Body of pancreas (tissue), 4 donors: ENCODE results near the gene HELZ2. TPM values are rescaled to one million over a fixed set of nuclear protein-coding genes. Genes with fewer than 3 reads are reported as not detected.

Experiments
- ATAC-seq: fragments of 150-250 bp; one replicate; pipeline ENCODE4 v1.9.1; 2016
- DNase-seq, 4 donors: peaks; one replicate each; pipeline ENCODE4 v3.0.0-alpha.2; 2019
- H3K27ac ChIP-seq, 4 donors: fragments of 200-600 bp; sonication (generic); 1 replicate in 3 of 4; 2 replicates in 1 of 4; pipeline versions ENCODE4 v1.5.1 to v1.6.1; 2016 to 2019; ENCODE audit warnings: mild to moderate bottlenecking in 1 of 4, mixed read lengths in 1 of 4, moderate library complexity in 1 of 4
- H3K27me3 ChIP-seq, 2 donors: fragments of 200-600 bp; sonication (generic); one replicate each; pipeline ENCODE4 v1.6.0; 2016; ENCODE audit warnings: mild to moderate bottlenecking in 1 of 2
- H3K36me3 ChIP-seq, 2 donors: fragments of 200-600 bp; sonication (generic); replicated peaks in 1 of 2; 2 replicates each; pipeline ENCODE4 v1.5.1; 2016; ENCODE audit warnings: low read depth in 2 of 2; ENCODE audit not compliant: insufficient read depth in 1 of 2
- H3K4me1 ChIP-seq: fragments of 200-600 bp; sonication (generic); one replicate; pipeline ENCODE4 v1.6.0; 2016
- H3K4me3 ChIP-seq, 2 donors: fragments of 200-600 bp; sonication (generic); 1 replicate in 1 of 2; 2 replicates in 1 of 2; pipeline ENCODE4 v1.5.1; 2016 to 2019
- H3K9me3 ChIP-seq, 3 donors: fragments of 200-600 bp; sonication (generic); 1 replicate in 2 of 3; 2 replicates in 1 of 3; pipeline ENCODE4 v1.5.1; 2016
- POLR2A ChIP-seq, 3 donors: fragments of 450-650 bp; IDR thresholded peaks; one replicate each; pipeline ENCODE4 v1.6.1; 2016; ENCODE audit warnings: antibody characterized with exemption in 3 of 3, mild to moderate bottlenecking in 2 of 3
- WGBS, 2 donors: methylation state at CpG; one replicate each; pipeline ENCODE4 v1.1.5; 2017; 5-methylcytosine and 5-hydroxymethylcytosine counted together
- intact Hi-C: fragments of 100-400 bp; cut with DNase I; formaldehyde crosslinking; loops from one replicate; pipeline ENCODE4 v1.15.1; 2023
- total RNA-seq, 2 donors: library from RNA; depleted of rRNA; stranded (reverse); fragments of >200 nt; gene quantifications; one replicate each; pipeline ENCODE4 v1.1.0, GENCODE V29; 2016
- TF ChIP-seq, protein P1 (sequence below), 7 experiments: fragments of 450-650 bp in 4 of 7; fragments of 200-600 bp in 3 of 7; sonication (generic) in 3 of 7; IDR thresholded peaks; one replicate each; pipeline ENCODE4 v1.5.1; 2016 to 2019; ENCODE audit warnings: antibody characterized with exemption in 7 of 7

The HELZ2 gene, protein sequence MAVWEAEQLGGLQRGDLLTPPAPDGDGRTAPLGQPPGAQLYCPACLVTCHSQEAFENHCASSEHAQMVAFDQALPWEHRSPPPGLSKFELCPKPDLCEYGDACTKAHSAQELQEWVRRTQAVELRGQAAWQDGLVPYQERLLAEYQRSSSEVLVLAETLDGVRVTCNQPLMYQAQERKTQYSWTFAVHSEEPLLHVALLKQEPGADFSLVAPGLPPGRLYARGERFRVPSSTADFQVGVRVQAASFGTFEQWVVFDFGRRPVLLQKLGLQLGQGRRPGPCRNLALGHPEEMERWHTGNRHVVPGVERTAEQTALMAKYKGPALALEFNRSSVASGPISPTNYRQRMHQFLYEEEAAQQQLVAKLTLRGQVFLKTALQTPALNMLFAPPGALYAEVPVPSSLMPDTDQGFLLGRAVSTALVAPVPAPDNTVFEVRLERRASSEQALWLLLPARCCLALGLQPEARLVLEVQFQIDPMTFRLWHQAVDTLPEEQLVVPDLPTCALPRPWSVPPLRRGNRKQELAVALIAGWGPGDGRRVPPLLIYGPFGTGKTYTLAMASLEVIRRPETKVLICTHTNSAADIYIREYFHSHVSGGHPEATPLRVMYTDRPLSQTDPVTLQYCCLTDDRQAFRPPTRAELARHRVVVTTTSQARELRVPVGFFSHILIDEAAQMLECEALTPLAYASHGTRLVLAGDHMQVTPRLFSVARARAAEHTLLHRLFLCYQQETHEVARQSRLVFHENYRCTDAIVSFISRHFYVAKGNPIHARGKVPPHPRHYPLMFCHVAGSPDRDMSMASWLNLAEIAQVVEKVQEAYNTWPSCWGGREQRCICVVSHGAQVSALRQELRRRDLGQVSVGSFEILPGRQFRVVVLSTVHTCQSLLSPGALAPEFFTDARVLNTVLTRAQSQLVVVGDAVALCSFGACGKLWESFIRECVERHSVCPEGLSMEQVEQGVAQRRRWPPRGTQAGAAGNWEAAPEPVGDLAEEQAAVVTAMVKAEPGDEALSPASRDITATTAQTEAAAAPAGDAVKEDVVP (N-terminal part only)
- total RNA-seq: 10 to 100 TPM; 20.8 to 33.3 TPM

DNA sequence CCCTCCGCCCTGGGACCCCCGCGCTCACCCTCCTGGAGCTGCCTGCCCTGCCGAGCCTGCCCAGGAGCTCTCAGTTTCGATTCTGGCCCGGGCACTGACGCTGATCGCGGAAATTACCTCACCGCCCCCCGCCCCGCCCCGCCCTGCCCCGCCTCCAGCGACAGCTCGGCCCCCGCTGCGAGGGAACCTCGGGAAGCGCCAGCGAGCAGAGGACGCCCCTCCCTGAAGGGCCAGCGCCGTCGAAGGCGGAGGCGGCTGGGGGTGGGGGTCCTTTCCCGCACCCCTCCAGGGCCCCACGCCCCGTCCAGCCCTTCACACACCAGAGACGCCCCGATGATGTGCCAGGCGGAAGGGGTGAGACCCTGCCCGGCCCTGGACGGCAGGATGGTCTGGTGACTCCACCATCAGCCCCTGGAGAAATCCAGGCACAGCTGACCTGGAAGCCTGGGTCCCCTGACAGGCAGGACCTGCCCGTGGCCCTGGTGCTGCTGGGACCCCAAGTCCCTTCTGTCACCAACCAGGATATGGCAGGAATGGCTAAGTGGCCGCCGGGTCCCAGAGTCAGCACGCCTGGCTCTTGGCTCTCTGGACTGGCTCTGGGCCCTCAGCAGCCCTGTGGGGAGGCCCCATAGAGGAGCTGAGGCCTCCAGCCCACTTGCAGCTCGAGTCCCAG is at the start of gene HELZ2:
Gene HELZ2 (minus strand): TSS at position 84 of the 673 bp plus-strand sequence. CDS start 1,854 bp downstream, outside the sequence.
- Histone ChIP-seq H3K27ac (peak within 1 kb of the TSS; percentile 48 to 73 (median 67)), H3K4me3 (peak within 1 kb of the TSS; percentile 41 to 52), H3K9me3 (no peaks in the 10 kb centered on the region), H3K4me1 (peaks cover 20% of the 10 kb centered on the region), H3K36me3 (no peaks in the 10 kb centered on the region), H3K27me3 (no peaks in the 10 kb centered on the region)
- DNase-seq (peak; percentile 80 to 86 (median 85)), ATAC-seq (peak; percentile 94)
- intact Hi-C loops: no loop called here
- 9% methylated on average over 29 of the region's 40 CpGs; no CpG with 5 or more reads in 1 of the 2 donors for WGBS, 2 donors
- TF ChIP-seq POLR2A (IDR thresholded peaks at IDR 0.05): peak in 2 of 3 donors; percentile 39 to 44
- TF ChIP-seq, protein P1, sequence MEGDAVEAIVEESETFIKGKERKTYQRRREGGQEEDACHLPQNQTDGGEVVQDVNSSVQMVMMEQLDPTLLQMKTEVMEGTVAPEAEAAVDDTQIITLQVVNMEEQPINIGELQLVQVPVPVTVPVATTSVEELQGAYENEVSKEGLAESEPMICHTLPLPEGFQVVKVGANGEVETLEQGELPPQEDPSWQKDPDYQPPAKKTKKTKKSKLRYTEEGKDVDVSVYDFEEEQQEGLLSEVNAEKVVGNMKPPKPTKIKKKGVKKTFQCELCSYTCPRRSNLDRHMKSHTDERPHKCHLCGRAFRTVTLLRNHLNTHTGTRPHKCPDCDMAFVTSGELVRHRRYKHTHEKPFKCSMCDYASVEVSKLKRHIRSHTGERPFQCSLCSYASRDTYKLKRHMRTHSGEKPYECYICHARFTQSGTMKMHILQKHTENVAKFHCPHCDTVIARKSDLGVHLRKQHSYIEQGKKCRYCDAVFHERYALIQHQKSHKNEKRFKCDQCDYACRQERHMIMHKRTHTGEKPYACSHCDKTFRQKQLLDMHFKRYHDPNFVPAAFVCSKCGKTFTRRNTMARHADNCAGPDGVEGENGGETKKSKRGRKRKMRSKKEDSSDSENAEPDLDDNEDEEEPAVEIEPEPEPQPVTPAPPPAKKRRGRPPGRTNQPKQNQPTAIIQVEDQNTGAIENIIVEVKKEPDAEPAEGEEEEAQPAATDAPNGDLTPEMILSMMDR (IDR thresholded peaks at IDR 0.05): no peak

DNA sequence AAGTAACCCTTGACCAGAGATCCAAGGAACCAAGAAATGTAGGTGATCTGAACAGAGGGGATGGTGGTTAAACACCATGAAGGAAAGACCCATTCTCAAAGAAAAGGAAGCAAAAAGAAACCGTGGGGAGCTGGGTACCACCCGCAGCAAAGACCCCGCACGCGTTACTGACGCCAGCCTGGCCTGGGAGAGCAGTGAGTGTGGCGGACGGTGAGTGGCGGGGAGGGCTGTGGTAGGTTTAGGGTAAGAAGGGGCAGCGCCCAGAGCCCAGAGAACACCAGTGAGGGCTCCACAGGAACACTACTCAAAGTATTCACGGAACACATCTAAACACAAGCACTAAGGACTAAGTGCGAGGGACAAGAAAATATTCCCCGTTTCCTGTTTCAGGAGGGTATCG is 48.7 kb upstream of the HELZ2 start:
- no peak overlapping the region for H3K27ac ChIP-seq
- WGBS, 2 donors: 93 to 95% methylated on average over 14 of the region's 14 CpGs
- H3K9me3 ChIP-seq: no peaks in the 10 kb centered on the region
- peaks cover 0 to 3% of the 10 kb centered on the region in 2 donors for H3K36me3 ChIP-seq
- peaks cover 7% of the 10 kb centered on the region for H3K4me1 ChIP-seq
- ATAC-seq: no peak
- TF ChIP-seq, protein P1 (IDR thresholded peaks at IDR 0.05): no peak
- TF ChIP-seq POLR2A (IDR thresholded peaks at IDR 0.05): no peak
- no peak for DNase-seq
- no peaks in the 10 kb centered on the region for H3K27me3 ChIP-seq
- no peak overlapping the region for H3K4me3 ChIP-seq
- intact Hi-C loops: no loop called here

DNA sequence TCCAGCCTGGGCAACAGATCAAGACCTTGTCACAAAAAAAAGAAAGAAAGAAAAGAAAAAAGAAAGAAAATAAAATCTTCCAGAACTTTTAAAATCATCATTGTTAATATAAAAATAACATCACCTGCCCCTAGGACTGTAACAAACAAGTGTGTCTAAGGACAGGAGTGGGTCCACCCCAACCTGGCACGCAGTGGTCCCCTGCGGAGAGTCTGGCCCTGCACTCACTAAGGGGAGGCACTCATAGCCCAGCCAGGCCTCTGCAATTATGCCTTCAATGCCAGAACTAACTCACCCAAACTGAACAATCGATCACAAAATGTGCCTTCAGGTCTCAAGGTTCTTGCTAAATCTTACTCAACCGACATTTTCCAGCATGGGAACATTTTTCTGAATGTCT is 48.1 kb upstream of the HELZ2 start:
- ATAC-seq: no peak
- Histone ChIP-seq H3K4me1 (peaks cover 7% of the 10 kb centered on the region), H3K36me3 (peaks cover 0 to 3% of the 10 kb centered on the region in 2 donors), H3K4me3 (no peak overlapping the region), H3K27me3 (no peaks in the 10 kb centered on the region), H3K27ac (no peak overlapping the region), H3K9me3 (no peaks in the 10 kb centered on the region)
- no peak for DNase-seq
- TF ChIP-seq, protein P1 (IDR thresholded peaks at IDR 0.05): no peak
- no peak for TF ChIP-seq POLR2A (IDR thresholded peaks at IDR 0.05)
- intact Hi-C loops: no loop called here
- WGBS, 2 donors: 79 to 95% methylated on average over 4 of the region's 4 CpGs

DNA sequence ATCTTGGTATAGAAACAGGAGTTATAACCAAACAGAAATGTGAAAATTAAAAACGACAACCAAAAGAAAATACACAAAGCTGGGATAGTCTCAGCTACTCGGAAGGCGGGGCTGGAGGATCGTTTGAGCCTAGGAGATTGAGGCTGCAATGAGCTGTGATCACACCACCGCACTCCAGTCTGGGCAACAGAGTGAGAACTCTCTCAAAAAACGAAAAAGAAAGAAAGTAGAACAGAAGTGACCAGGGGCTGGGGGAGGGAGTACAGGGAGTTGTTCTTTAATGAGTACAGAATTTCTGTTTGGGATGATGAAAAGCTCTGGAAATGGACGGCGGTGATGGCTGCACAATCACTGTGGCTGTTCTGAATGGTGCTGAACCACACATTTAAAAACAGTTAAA is 47.0 kb upstream of the HELZ2 start:
- Histone ChIP-seq H3K27me3 (no peaks in the 10 kb centered on the region), H3K9me3 (no peaks in the 10 kb centered on the region), H3K4me1 (peaks cover 6% of the 10 kb centered on the region), H3K4me3 (no peak overlapping the region), H3K36me3 (peaks cover 0 to 5% of the 10 kb centered on the region in 2 donors), H3K27ac (no peak overlapping the region)
- no peak for TF ChIP-seq POLR2A (IDR thresholded peaks at IDR 0.05)
- TF ChIP-seq, protein P1 (IDR thresholded peaks at IDR 0.05): no peak
- ATAC-seq (no peak), DNase-seq (no peak)
- intact Hi-C loops: no loop called here
- 68 to 76% methylated on average over 8 of the region's 8 CpGs for WGBS, 2 donors
